Measurements from ENCODE around the gene TBC1D5.
"Not testable (repeated sequence)": the region's sequence is repeated elsewhere in the genome, so short reads cannot be mapped to it uniquely, and the experiment has no call there.

The TBC1D5 gene

DNA sequence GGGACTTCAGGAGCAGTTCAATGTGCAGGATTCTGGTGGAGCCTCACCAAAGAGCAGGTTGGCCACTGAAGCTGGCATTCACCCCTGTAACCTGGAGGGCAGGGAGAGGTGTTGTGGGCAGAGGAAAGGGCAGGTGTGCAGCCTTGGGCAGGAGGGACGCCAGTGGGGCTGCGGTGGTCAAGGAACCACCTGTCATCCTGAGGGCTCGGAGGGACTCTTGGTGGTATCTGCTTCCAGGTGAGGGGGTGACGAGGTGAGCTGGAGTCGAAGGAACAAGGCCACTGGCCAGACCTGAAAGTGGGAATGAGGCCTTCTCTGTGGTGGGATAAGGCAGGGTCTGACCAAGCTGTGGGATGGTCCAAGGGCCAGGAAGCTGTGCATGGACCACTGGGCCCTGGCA lies 588.2 kb downstream of the TBC1D5 start:
- no peak for DNase-seq

DNA sequence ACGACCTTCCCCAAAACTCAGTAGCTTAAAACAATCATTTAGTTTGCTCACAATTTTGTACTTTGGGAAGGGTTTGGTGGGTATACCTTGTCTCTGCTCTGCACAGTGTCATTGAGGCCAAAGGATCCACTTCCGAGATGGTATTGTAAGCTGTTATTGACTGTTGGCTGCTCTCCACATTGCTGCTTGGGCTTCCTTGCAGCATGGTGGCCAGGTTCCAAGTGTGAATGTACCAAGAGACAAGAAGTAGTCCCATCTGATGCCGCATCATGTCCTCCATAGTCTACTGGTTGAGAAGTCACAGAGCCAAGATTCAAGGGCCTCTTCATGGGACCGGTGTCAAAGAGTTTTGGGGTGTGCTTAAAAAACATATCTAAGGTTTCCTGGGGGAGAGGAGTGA lies 589.2 kb downstream of the TBC1D5 start:
- DNase-seq = no peak

DNA sequence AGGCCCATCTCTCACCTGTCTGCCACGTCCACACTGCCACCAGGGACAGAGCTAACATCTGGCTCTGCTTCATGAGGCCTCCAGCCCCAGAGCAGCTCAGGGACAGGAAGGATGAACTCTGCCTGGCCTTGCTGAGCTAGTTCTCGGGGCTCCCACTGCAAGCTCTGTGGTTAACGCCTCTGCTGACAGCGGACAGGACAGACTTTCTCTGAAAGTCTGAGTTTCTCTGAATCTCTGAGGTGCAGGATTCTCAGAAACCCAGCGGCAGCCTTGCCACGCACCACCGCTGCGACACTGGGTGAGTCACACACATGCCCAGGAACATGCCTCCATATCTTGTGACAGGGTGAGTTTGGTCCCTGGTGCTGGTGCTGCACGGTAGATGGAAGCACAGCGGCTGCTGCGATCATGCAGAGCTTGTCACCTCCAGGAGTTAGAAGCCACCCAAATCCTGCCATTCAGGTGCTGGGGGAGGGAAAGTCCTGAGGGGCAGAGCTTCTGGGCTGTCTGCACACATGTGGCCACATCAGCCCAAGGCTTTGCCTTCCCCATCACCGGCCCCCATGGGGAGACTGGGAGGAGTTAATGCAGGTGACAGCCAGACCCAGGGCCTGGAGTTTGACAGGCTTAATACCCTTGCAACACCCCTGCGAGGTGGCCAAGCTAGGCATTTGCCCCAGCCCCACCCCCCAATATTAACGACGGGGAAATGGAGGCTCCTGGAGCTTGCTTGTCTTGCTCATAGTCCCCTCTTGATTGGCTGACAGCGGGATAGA lies 590.6 kb downstream of the TBC1D5 start:
- no peak for DNase-seq

DNA sequence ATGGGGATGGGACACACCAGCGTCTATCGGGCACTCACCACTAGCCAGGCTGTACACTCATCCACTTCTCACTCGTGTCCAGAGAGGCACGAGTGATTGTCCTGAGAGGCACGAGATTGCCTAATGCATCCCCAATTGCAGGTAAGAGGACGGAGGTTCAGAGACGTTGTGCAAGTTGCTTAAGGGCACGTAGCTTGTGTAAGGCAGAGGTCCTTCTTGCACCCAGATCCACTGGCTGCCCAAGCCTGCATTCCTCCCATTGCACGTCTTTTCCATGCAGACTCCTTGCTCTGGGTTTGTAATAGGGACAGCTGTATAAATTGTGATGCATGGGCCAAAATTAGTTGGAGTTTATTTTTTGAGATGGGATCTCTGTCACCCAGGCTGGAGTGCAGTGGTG lies 593.4 kb downstream of the TBC1D5 start:
- no peak for DNase-seq

DNA sequence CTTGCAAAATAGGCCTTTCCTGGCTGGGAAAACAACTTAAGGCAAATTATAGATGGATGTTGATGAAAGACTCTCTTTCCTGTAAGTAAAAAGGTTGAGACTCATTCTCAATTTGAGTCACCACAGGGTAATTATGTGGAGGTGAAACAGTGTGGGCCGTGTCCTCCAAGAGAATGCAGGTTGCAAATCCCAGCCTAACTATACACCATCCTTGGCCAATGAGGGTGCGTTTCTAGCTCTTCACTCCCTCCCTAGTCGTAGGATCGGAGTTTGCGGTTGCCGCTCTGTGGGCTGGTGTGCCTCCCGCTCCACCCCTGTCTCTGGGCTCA lies 597.8 kb downstream of the TBC1D5 start:
- DNase-seq = no peak

DNA sequence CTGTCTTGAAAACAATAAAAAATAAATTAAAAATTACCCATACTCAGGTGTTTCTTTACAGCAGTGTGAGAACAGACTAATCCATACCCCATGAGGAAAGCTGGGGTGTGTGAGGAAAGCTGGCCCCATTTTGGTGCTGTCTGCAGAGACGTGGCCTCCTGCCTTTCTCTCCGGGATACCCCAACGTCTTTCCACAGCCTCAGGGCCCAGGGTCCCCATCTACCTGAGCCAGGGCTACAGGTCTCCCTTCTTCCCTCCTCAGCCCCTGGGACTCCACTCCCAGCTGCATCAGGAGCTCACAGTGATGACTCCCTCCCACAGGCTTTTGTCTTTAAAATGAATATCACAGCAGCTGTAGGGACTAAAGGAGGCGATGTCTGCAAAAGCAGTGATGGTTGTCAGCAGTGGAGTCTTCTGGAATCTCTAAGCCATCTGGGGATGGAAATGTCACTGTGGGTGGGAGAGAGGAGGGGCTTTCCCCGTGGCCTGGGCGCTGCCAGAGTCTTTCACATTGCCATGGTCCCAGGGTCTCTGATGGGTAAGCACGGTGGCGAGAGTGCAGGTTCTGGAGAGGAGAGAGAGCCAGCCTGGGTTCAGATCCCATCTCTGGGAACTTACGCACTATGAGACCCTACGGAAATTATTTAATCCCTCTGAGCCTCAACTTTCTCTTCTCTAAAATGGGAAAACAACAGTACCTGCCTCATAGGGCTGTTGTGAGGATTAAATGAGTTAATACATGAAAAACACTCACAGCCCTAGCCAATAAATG lies 598.4 kb downstream of the TBC1D5 start:
- DNase-seq = no peak

DNA sequence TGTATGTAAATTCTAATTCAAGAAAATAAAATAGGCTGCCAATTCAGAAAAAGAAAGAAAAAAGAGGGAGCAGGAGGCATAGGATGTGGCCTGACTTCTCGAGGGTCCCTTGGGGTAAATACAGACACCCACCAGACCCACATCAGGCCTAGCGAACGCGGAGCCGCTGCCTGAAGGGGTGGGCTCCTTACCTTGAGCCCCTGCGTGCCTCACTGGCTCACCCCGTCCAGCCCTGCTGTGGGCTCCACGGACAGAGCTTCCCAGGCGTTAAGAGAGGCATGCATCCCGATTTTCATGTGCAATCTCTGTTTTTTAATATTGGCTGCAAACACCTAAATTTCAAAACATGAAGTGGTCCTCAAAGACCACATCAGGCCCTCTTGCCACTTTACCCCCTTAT lies 599.9 kb downstream of the TBC1D5 start:
- DNase-seq = no peak

DNA sequence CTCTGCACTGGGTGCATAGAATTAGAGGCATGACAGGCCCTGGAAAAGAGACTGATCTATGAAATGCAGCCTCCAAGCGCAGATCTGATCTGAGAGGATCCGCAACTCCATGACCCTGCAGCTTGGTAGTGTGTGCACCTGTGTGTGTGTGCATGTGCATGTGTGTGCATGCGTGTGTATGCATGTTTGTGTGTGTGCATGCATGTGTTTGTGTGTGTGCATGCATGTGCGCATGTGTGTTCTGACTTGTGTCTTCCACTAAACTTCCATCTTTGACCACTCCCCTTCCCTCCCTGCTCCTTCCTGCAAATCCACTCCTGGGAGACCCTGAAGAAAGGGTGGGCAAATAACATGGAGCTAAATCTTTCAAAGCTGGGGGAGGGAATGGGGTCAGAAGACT lies 600.7 kb downstream of the TBC1D5 start:
- no peak for DNase-seq

DNA sequence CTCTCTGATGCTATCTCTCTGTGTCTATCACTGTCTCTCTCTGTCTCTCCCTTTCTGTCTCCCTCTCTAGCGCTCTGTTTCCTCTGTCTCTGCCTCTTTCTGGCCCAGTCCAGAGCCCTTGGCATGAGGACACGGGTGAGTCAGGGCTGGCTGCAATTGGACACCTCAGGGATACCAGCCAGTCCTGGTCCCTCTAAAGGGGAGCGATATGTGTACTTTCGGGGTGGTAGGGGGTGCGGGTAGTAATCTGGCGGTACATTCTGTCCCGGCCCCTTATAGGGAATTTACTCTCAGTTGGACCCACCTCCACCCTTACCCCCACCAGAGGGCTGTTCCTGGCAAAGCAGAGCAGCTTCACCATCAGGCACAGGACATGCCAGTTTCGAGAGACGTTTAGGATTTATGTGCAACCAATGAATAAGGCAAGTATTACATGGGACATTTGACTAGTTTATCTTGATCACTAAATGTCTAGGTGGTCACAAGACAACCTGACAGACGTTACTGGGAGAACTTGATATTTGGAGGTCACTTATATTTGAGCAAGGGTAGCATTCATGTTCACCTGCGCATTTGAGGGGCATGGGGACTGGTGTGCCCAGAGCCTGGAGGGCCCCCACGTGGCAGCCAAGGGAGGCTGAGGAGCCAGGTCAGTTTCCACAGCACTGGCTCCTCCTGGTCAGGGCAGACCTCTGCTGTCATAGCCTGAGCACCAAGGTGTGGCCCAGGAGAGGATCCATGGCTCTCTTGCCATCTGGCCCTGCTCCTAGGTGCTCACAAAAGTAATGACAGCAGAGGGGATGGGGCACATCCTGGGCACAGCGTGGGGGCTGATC lies 601.5 kb downstream of the TBC1D5 start:
- no peak for DNase-seq

DNA sequence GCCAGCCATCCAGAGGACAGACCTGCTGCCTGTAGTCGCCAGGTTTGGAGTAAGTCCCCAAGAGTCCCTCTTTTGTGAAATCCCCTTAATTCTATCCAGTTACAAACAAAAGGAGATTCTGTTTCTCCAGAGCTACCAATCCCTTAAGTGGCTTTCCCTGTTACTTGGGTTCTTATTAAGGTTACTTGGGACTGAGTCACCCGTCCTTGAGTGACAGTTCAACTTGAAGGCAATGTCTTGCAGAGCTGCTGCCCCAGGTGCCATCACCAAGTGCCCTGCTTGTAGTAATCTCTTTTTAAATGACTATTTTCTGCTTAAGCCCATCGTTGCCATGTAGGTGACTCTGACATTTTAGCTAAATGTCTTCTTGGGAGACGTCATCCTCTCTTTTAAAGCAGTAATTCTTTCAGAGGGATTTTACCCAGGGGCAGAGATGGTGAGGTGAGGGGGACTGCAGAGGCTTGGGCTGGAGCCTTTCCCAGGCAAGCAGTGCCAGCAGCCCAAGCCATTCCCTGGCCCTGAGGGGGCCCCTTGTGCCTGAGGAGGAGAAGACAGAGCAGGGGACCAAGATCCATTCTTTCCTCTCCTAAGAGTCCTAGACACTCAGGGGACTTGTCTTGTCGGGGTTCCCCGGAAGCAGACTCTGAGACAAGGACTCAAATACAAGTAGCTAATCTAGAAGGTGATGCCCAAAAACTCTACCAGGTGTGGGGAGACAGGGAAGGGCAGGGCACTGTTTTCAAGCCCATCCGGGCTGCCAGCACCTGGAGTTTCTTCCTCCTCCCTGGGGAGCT lies 604.0 kb downstream of the TBC1D5 start:
- no peak for DNase-seq

DNA sequence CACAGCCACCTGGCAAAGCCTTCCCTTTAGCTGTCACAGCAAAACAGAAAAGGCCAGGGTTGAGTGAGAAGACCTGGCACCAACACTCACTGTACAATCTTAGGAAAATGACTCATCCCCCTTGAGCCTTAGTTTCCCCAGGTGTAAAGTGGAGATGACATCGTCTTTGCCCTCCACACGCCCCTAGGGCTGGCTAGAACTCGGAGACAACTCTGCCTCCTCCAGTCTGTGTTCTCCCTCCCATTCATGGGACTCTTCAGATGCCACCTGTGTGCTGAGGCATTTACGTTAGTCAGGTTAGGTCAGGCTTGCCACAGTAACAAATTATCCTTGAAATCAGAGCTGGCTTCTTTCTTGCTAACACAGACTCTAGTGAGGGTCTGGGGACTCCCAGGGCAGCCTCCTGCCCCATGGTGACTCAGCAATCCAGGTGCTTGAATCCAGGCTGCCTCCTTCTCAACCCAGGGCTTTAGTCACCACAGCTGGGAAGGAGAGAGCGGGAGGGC lies 605.1 kb downstream of the TBC1D5 start:
- no peak for DNase-seq

DNA sequence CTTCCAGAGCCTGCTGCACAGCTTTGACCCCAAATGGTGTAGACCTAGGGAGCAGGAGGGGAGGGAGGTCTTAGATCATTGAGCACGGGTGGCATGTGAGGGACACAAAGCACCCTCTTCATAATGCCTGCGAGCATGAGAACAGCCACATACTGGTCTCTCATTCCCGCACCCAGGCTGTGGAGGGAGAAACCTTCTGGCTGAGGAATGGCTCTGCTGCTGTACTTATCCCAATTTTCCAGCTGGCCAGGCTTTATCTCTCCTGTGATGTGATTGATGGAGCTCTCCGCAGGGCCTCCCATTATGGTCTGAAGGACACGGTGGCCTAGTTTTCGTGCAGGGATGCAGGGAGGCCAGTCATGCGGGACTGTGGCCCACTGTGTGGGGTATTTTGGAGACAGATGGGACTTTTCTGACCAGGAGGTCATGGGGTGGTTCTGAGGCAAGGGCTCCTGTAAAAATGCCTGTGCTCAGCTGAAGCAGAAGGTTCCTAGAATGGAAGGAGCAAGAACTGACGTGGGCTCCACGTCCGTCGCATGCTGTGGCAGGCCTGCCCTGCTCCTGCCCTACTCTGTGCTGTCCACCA lies 606.2 kb downstream of the TBC1D5 start:
- DNase-seq = no peak

DNA sequence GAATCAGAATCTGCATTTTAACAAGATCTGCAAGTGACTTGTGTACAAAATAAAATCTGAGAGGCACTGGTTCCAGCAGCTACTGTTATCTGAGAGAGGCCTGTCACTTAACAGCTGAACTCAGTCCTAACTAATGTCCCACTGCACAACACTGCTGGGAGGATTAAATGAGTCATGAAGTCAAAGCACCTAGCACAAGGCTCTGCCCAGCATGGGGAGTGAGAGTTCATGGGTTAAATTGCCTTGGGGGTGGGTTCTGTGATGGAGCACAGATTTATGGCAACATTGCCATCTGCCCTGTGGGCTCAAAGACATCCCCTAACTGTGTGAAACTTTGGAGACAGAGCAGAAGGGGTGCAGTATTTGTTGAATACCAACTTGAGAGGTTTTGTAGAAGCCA lies 606.7 kb downstream of the TBC1D5 start:
- no peak for DNase-seq

DNA sequence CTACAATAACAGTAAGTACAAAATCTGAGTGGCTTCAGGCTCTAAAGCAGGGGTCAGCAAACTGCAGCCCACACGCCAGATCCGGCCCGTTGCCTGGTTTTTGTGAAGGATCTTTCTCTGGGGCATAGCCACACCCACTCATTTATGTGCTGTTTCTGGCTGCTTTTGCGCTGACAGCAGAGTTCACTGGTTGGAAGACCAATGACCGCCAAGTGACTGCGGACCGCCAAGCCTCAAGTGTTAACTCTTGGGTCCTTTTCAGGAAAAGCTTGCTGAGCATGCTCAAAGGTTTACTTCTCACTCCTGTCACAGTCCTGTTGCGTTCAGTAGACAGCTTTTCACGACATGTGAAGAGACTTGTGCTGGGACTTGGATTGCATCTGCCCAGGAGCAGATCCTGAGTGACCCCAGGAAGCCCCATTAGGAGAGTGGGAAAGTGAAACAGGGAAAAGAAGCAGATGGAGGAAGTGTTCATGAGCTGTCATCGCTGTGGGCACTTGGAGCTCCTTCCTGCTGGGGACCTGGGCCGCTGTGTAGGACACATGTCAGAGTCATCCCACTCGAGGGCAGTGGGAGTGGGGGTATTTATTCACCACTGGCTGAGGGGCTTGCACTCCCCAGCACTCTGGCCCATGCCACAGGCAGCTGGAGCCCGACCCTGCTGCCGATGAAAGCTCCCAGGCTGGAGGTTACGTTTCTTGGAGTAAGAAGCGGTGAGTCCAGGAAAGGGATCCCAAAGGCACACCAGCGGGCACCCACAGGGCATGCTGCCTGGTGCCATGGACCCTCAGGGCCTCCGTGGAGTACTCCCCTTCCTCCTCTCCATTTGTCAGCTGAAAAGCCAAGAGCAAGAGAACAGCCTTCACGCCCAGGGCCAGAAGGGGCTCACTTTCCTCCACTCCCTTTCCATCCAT lies 608.5 kb downstream of the TBC1D5 start:
- DNase-seq = no peak

DNA sequence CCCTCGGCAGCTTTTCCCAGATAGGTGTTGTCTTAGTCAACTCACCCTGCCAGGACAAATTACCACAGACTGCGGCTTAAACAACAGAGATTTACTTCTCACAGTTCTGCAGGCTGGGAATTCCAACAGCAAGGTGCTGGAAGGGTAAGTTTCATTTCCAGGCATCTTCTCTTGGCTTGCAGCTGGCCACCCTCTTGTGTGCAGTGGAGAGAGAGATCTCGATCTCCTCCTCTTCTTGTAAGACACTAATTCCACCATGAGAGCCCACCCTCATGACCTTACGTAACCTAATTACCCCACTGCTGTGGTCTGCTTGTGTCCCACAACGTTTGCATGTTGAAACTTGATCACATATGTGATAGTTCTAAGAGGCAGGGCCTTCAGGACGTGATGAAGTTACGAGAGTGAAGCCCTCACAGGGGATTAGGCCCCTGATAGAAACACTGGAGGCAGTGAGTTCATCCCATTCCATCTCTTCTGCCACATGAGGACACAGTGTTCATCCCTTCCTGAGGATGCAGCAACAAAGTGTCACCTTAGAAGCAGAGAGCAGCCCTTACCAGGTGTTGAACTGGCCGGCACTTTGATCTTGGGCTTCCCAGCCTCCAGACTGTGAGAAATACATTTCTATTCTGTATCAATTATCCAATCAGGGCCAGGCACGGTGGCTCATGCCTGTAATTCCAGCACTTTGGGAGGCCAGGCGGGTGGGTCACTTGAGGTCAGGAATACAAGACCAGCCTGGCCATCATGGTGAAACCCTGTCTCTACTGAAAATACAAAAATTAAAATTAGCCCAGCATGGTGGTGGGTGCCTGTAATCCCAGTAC lies 609.9 kb downstream of the TBC1D5 start:
- no peak for DNase-seq

DNA sequence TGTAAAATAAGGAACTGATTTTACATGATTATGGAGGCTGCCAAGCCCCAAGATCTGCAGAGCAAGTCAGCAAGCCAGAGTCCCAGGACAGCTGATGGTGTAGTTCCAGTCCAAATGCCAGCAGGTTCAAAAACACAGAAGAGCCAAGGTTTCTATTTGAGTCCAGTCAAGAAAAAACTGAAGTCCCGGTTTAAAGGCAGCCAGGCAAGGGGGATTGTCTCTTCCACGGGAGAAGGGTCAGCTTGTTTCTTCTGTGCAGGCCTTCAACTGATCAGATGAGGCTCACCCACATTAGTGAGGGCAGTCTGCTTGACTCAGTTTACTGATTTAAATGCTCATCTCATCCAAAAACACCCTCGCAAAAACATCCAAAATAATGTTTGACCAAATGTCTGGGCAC lies 611.5 kb downstream of the TBC1D5 start:
- DNase-seq = no peak

DNA sequence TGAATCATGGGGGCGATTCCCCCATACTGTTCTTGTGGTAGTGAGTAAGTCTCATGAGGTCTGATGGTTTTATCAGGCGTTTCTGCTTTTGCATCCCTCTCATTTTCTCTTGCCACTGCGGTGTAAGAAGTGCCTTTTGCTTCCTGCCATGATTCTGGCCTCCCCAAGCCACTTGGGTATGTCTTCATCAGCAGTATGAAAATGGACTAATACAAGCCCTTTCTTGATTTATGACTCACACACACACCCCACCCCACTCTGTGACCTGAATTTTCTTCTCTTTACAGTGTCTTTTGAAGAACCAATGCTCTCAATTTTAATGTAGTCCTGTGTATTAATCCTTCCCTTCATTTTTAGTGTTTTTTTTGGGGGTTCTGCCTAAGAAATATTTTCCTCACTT lies 612.9 kb downstream of the TBC1D5 start:
- no peak for DNase-seq

DNA sequence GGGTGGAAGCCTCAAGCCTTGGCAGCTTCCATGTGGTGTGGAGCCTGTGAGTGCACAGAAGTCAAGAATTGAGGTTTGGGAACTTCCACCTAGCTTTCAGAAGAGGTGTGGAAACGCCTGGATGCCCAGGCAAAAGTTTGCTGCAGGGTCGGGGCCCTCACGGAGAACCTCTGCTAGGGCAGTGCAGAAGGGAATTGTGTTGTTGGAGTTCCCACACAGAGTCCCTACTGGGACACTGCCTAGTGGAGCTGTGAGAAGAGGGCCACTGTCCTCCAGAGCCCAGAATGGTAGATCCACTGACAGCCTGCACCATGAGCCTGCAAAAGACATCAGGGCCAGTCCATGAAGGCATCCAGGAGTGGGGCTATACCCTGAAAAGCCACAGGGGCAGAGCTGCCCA lies 613.8 kb downstream of the TBC1D5 start:
- DNase-seq = not testable (repeated sequence)

DNA sequence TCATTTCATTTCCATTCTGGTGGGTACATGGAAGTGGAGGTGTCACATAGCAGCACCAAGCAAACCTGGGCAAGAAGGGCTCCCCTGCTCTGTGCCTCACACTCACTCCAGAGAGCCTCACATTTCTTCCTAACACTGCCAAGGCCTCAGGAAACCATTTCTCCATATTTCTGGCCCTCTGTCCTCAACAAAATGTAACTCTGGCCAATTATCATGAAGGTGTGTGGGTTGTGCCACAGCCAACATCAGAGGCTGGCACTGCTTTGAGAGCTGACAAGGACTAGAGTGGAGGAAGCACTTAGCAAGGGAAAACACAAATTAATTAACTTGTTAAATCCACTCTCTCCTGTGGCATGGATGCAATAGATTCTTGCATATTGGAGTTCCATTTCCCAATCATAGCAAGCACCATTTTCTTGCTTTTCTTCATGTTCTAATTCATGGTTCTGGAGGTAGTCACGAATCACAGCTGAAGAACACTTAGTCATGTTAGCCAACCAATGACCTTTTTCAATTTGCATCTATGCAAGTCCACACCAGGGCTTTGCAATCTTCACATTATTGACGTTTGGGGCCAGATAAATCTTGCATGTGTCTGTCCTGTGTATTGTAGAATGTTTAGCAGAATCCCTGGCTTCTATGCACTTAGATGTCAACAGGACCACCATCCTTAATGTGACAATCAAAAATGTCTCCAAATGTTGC lies 616.5 kb downstream of the TBC1D5 start:
- peak; percentile 10 for DNase-seq

DNA sequence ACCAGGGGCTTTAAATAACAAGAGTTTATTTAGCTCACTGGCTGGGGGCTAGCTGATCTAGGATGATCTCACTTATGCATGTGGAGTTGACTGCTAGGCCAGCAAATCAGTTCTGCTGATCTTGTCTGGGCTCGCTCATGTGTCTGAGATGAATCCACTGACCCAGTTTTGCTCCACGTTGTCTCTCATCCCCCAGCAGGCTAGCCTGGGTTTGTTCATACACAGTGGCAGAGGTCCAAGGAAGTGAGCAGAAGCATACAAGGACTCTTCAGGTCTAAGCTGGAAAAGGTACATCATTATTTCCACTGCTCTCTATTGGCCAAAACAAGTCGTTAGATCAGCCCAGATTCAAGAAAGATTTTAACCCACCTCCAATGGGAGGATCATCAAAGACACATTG lies 619.7 kb downstream of the TBC1D5 start:
- no peak for DNase-seq

All from NCI-H2029 treated with DMSO at 0.1 percent for 48 hours (cell line).